GM18502 (cell line): ENCODE data around the gene HOXB3.

Experiments used
- ATAC-seq: cut with Tn5 transposase; IDR thresholded peaks from one replicate; pipeline ENCODE4 v1.9.1; 2021; ENCODE audit warnings: mild to moderate bottlenecking; ENCODE audit not compliant: unreplicated experiment, poor library complexity

The HOXB3 gene

DNA sequence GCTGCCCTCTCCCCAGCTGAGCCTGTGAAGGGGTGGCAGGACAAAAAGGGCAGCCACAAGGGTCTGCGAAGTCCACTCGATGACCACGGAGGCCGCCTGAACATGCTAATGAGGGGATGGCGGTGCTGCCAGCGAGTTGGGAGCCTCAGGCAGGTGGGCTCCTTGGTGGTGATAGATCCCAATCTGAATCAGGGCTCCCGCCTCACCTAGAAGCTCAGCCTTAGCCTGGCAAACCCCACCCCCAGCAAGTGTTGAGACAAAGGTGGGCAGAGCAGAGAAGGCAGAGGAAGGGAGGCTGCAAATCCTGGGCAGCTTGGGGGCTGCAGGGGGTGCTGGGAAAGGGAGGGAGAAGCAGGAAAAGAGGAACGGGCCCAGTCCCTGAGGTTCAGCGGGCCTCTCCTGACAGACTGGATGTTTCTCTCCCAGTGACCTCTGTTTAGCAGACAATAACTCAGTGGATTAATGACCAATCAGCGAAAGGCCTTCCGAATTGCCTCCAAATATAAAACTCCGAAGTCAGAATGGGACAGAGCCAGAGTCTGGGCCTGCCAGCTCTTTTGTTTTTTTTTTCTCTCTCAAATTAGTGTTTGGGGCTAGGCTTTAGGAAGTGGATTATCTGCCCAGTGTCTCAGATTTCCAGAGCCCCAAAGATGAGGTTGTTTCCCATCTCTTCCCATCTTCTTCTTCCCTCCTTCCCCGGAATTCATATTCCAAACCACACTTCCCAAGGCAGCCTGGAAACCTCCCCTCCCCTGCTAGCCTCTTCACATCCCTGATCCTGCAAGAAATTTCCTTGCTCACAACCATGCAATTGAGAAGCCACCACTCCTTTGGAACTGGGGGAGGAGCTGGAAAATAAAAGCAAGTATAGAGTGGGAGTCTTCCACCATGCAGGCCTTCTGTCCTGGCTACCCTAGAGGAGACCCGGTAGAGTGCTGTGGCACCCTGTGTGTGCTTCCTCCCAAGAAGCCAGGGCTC is 29.9 kb downstream of the HOXB3 start:
- no peak for ATAC-seq

- ATAC-seq = no peak
Observed at GRCh38 chr17:48559122-48559839, 30.8 kb downstream of the HOXB3 start.

- ATAC-seq = no peak
Observed at GRCh38 chr17:48558831-48559121, 31.3 kb downstream of the HOXB3 start.

- ATAC-seq = no peak
Observed at GRCh38 chr17:48558057-48558830, 31.8 kb downstream of the HOXB3 start.

GRCh38 chr17:48556576-48557401 is 33.3 kb downstream of the HOXB3 start:
- ATAC-seq = no peak

GRCh38 chr17:48556229-48556575 is 33.8 kb downstream of the HOXB3 start:
- ATAC-seq = no peak

DNA sequence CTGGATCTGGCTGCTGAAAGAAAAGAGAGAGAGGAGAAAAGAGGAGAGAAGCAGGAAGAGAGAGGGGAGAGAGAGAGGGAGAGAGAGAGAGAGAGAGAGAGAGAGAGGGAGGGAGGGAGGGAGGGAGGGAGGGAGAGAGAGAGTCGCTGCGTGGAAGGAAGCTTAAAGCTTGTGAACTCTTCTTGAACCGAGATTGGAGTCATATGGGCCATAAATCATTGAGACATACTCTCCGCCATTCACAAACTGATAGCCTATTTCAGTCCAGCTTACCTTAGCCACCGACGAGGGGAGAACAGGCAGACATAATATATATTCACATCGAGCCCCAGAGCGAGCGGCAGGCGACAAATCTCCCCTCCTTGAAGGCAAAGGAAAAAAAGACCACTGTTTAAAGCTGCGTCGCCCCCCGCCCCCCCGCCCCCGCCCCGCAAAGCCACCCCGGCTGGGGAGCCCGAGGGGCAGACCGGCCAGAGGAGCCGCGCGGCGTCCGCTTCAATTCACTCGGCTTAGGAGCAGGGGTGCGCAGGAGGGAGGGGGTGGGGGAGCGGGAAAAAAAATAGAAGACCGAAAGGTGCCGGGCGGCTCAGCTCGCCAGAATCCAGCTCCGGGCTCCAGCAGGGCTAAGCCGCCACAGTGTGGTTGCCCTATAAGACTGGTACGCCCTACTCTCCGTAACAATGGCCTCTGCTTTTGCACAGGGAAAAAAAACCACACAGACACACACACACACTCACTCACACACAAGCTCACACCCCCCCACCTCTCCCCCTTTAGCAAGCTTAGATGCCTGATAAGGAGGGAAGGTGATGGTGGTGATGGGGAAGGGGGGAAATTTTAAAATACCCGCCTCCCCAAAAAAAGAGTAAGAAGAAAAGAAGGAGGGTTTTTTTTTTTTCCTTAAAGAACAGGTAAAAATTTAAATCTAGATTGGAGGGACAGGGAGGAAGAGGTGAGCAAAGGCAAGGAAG is 34.5 kb downstream of the HOXB3 start:
- ATAC-seq = no peak

- no peak for ATAC-seq
Observed at GRCh38 chr17:48554412-48555257, 35.4 kb downstream of the HOXB3 start.

DNA sequence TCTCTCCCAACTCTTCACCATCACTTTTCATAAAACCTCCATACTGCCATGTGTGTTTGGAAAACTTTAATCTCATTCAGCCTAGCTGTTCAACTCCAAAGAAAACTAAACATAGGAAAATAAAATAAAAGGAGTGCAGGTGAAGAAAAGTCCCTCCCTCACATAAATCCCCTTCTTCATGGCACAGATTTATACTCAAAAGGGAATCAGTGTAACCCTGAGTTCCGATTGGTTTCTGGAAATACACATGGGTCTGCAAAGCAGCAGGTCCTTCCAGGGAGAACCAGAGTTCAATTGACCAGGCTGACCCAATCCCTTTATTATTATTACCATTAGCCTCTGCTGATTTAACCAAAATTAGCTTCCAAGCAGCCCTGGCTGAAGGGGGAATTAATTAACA is 36.2 kb downstream of the HOXB3 start:
- no peak for ATAC-seq

DNA sequence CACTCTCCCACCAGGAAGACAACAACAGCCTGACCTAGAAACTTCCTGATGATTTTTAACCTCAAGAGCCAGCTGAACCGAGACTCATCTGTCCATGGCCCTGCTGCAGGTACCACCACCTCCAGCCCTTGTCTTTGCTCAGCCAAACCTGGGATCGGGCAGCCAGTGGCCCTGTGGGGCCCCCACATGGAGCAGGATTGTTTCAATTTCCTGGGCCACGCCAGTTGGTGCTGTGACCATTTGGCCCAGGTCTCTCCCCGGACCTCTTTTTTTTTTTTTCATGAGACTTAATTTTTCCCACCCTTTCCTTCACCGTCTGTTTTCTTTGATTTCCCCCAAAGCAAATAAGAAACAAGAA is 36.9 kb downstream of the HOXB3 start:
- no peak for ATAC-seq

DNA sequence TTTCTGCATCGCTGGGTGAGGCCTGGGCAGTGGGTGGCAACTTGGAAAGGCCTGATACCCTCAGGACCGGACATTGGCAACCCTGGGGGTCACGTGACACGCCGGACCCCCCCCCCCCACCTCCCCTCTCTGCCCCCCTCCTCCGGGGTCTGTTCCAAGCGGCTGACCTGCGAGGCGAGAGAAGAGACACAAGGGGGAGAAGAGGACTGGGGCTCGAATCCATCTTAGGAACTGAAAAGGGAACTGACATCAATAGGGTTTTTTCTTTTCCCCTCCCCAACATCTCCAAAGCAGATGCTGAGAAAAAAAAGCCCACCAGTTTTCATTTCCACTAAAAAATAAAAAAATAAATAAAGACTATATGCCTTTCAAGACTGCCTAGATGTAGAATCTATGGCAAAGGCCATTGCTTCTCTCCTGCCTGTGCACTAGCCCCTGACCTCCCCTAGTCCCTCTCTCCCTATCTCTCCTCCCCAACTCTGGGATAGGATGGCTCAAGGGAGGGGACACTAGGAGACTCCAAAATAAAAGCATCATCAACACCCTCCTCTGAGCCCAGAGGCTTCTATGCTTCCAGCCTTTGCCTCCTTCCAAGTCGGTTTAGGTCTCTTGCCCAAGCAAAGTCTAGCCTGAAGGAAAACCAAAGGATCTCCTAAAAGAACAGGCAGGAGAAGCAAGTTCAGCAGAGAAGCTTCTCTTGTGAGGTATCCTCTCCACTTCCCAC is 37.4 kb downstream of the HOXB3 start:
- no peak for ATAC-seq

- ATAC-seq = no peak
Observed at GRCh38 chr17:48551596-48552465, 38.2 kb downstream of the HOXB3 start.

DNA sequence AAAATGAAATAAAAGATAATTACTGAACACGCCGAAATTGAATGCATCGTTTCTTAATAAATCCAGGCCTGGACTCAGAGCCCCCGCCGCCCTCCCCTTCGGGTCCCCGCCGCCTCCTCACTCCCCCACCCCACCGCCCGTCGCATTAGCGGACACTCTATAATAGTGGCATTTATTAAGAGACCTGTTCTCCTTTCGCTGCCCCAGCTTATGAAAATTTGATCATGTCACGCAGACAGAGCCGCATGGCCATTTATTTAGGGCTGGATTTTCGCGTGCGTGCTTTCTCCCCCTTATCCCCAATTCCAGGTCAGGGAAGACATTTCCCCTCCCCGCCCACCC is 38.9 kb downstream of the HOXB3 start:
- no peak for ATAC-seq

DNA sequence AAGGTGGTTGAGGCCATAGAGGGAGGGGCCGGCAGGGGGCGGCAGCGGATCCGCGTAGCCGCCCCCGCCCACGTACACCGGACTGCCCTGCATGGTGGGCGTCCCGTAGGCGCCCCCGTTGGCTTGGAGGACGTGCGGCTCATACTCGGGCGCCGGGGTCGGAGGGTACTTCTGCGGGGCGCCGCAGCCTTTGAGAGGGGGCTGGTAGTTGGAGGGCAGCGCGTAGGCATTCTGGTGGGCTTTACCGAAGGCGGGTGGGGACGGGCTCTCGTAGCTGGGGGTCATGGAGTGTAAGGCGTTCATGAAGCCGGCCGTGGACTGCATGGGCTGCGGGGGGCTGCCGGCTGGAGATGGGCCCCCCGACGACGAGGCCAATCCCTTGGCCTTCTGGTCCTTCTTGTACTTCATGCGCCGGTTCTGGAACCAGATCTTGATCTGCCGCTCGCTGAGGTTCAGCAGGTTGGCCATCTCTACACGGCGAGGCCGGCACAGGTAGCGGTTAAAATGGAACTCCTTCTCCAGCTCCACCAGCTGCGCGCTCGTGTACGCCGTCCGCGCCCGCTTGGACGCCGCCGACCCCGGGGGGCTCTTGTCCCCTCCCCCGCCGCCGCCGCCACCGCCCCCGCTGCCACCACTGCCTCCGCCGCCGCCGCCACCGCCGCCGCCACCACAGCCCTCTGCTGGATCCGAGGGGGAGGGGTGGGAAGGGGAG is 39.4 kb downstream of the HOXB3 start:
- ATAC-seq = no peak

GRCh38 chr17:48549914-48550501 is 40.0 kb downstream of the HOXB3 start:
- ATAC-seq = no peak

DNA sequence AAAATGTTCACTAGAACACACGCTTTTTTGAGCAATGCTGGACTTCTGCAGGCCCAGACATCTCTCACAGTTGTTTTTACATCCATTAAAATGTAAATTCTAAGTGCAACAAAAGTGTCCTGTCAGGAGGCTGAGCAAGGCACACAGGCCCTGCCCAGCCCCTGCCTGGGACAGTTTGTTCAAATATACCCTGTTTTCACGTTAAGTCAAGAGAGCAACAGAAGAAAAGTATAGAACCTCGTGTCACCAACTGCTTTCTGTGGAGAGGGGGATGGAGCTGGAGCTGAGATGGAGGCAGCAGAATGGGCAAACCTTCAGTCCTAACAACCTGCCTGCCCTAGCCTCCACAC is 40.8 kb downstream of the HOXB3 start:
- no peak for ATAC-seq
